A549 (cell line): ENCODE results near the gene GOLGA6B. TPM values are rescaled to one million over a fixed set of nuclear protein-coding genes. Genes with fewer than 3 reads are reported as not detected.
"Not testable (repeated sequence)": the region's sequence is repeated elsewhere in the genome, so short reads cannot be mapped to it uniquely, and the experiment has no call there.

Experiments used
- ATAC-seq, 2 experiments: fragments of 200-7000 bp in 1 of 2; fragments of >200 bp in 1 of 2; cut with Nextera tagmentation in 1 of 2; cut with Tn5 transposase in 1 of 2; 3 replicates each; pipeline versions ENCODE4 v1.8.0 to v1.9.1; 2018 to 2020; ENCODE audit warnings: mild to moderate bottlenecking in 1 of 2, moderate library complexity in 1 of 2
- CTCF ChIA-PET: fragments of 300-600 bp; sonication (Branson Sonifier 250); formaldehyde crosslinking; extraction: SDS; loops from one replicate; lab custom pipeline; 2021; ENCODE audit warnings: antibody characterized with exemption, inconsistent platforms; lab: Yijun Ruan, JAX
- POLR2A ChIA-PET: fragments of 350-600 bp; formaldehyde crosslinking; extraction: SDS; loops from one replicate; lab custom pipeline; 2021; ENCODE audit warnings: antibody characterized with exemption, inconsistent platforms; lab: Yijun Ruan, JAX
- DNase-seq, 2 experiments: peaks; one replicate each; pipeline versions ENCODE4 v3.0.0 to v3.0.0-alpha.2; 2011 to 2016; ENCODE audit warnings: low read depth in 1 of 2, low spot score in 1 of 2
- FAIRE-seq: peaks from 2 replicates; lab custom pipeline; 2011; peaks lifted over from hg19 to GRCh38; lab: Jason Lieb, UNC
- H3K27ac ChIP-seq, 2 experiments: fragments of >200 bp; sonication (Bioruptor Twin); formaldehyde crosslinking; 3 replicates each; pipeline ENCODE4 v1.5.1; 2016 to 2017
- H3K4me1 ChIP-seq: fragments of >200 bp; sonication (Bioruptor Twin); formaldehyde crosslinking; 3 replicates; pipeline ENCODE4 v1.6.1; 2016
- H3K4me2 ChIP-seq: fragments of >200 bp; sonication (Bioruptor Twin); formaldehyde crosslinking; 3 replicates; pipeline ENCODE4 v1.6.1; 2016
- H3K4me3 ChIP-seq: fragments of >200 bp; sonication (Bioruptor Twin); formaldehyde crosslinking; 3 replicates; pipeline ENCODE4 v1.5.1; 2016
- H3K9me3 ChIP-seq: fragments of >200 bp; sonication (Bioruptor Twin); formaldehyde crosslinking; 3 replicates; pipeline ENCODE4 v1.6.1; 2016
- BHLHE40 ChIP-seq: IDR thresholded peaks from 2 replicates; pipeline ENCODE4 v1.6.1; 2012; ENCODE audit warnings: low read depth, low read length, inconsistent platforms
- EHMT2 ChIP-seq: fragments of 200-600 bp; sonication (generic); IDR thresholded peaks from 2 replicates; pipeline ENCODE4 v1.6.1; 2016; ENCODE audit warnings: antibody characterized with exemption, low read depth, mild to moderate bottlenecking, moderate library complexity
- EP300 ChIP-seq, 2 experiments: fragments of >200 bp; sonication (Bioruptor Twin); formaldehyde crosslinking; IDR thresholded peaks; 2 replicates in 1 of 2; 3 replicates in 1 of 2; pipeline ENCODE4 v1.6.1; 2016 to 2017
- FOSB ChIP-seq: fragments of 250-450 bp; sonication (Bioruptor Pico); IDR thresholded peaks from 2 replicates; pipeline ENCODE4 v1.5.0; 2020; ENCODE audit warnings: mild to moderate bottlenecking, moderate library complexity
- FOSL2 ChIP-seq, 2 experiments: fragments of 450-650 bp in 1 of 2; fragments of >200 bp in 1 of 2; sonication (Bioruptor Twin) in 1 of 2; formaldehyde crosslinking; IDR thresholded peaks; 2 replicates each; pipeline versions ENCODE4 v1.5.0 to v1.6.1; 2016 to 2020; ENCODE audit warnings: mild to moderate bottlenecking in 1 of 2, moderate library complexity in 1 of 2
- HOXA7 ChIP-seq: fragments of 250-450 bp; sonication (Bioruptor Pico); IDR thresholded peaks from 2 replicates; pipeline ENCODE4 v1.5.0; 2020; ENCODE audit warnings: mild to moderate bottlenecking, moderate library complexity
- HOXB5 ChIP-seq: fragments of 250-450 bp; sonication (Bioruptor Pico); IDR thresholded peaks from 2 replicates; pipeline ENCODE4 v1.5.0; 2020; ENCODE audit warnings: mild to moderate bottlenecking, moderate library complexity
- JUNB ChIP-seq: fragments of >200 bp; sonication (Bioruptor Twin); formaldehyde crosslinking; IDR thresholded peaks from 2 replicates; pipeline ENCODE4 v1.6.1; 2016
- KDM1A ChIP-seq: fragments of 200-600 bp; sonication (generic); IDR thresholded peaks from 2 replicates; pipeline ENCODE4 v1.6.1; 2016; ENCODE audit warnings: low read depth, mild to moderate bottlenecking
- PHF8 ChIP-seq: fragments of 200-600 bp; sonication (generic); IDR thresholded peaks from 2 replicates; pipeline ENCODE4 v1.6.1; 2016; ENCODE audit warnings: low read depth, mild to moderate bottlenecking, antibody characterized with exemption, moderate library complexity, borderline replicate concordance
- POLR2AphosphoS2 ChIP-seq: conservative IDR thresholded peaks from 2 replicates; pipeline ENCODE4 v1.6.1; 2012; ENCODE audit warnings: low read length, improper control_type of control experiment, inconsistent platforms
- RNF2 ChIP-seq: fragments of 200-600 bp; sonication (generic); IDR thresholded peaks from 2 replicates; pipeline ENCODE4 v1.6.1; 2016; ENCODE audit warnings: low read depth, mild to moderate bottlenecking, antibody characterized with exemption, moderate library complexity, borderline replicate concordance
- SREBF2 ChIP-seq: fragments of 450-650 bp; IDR thresholded peaks from 2 replicates; pipeline ENCODE4 v1.6.1; 2014; ENCODE audit warnings: mild to moderate bottlenecking, moderate library complexity
- TP53 ChIP-seq: fragments of 250-450 bp; sonication (Bioruptor Pico); IDR thresholded peaks from 2 replicates; pipeline ENCODE4 v1.5.0; 2021; ENCODE audit warnings: mild to moderate bottlenecking, moderate library complexity
- ZC3H11A ChIP-seq: fragments of 450-650 bp; IDR thresholded peaks from 2 replicates; pipeline ENCODE4 v1.6.1; 2014; ENCODE audit warnings: antibody characterized with exemption, mild to moderate bottlenecking
- WGBS: methylation state at CpG from one replicate; pipeline ENCODE4 v1.1.6; 2017; ENCODE audit errors: missing lambda C conversion rate; 5-methylcytosine and 5-hydroxymethylcytosine counted together
- polyA plus RNA-seq, 4 experiments: library from polyadenylated mRNA; depleted of rRNA in 3 of 4; stranded (reverse); fragments of >200 nt; fragmentation: RNase III in 1 of 4; extraction: RNeasy Plus Mini Kit Qiagen cat#74134 plus additional on column Dnase treatment in 1 of 4; gene quantifications; 2 replicates in 3 of 4; 3 replicates in 1 of 4; pipeline ENCODE4 v1.2.3, GENCODE V29; 2011 to 2017
- TF ChIP-seq, protein P1 (sequence below): fragments of 150-350 bp; IDR thresholded peaks from 2 replicates; pipeline ENCODE4 v1.6.1; 2014; ENCODE audit warnings: low read depth, mild to moderate bottlenecking, low read length
- TF ChIP-seq, protein P2 (sequence below): fragments of 250-450 bp; sonication (Bioruptor Pico); IDR thresholded peaks from 2 replicates; pipeline ENCODE4 v1.5.0; 2020; ENCODE audit warnings: low read depth, mild to moderate bottlenecking, moderate library complexity
- TF ChIP-seq, protein P3 (sequence below): IDR thresholded peaks from 2 replicates; pipeline ENCODE4 v1.6.1; 2012

The GOLGA6B gene
- polyA plus RNA-seq, 2 of the 4 experiments (the other 2 are of a cell fraction): not detected

DNA sequence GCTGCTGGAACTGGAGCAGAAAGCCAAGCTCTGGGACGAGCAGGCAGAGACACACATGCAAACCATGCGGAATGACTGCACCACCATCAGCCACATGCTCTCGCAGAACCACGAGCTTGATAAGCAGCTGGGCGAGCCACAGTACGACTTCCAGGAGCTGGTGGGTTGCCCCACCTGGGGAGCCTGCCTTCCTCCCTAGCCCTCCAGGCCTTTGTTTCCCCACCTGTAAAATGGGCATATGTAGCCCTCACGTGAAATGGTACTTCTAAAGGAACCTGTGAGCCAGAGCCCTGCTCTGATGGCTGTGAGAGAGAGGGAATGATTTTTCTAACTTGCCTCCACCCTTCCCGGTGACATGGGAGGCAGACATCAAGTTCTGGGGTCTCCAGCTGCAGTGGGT lies 44.6 kb upstream of the GOLGA6B start (continued):
- TF ChIP-seq, protein P1, sequence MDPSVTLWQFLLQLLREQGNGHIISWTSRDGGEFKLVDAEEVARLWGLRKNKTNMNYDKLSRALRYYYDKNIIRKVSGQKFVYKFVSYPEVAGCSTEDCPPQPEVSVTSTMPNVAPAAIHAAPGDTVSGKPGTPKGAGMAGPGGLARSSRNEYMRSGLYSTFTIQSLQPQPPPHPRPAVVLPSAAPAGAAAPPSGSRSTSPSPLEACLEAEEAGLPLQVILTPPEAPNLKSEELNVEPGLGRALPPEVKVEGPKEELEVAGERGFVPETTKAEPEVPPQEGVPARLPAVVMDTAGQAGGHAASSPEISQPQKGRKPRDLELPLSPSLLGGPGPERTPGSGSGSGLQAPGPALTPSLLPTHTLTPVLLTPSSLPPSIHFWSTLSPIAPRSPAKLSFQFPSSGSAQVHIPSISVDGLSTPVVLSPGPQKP: no peak
- TF ChIP-seq POLR2AphosphoS2: no peak
- no peak for TF ChIP-seq EHMT2

DNA sequence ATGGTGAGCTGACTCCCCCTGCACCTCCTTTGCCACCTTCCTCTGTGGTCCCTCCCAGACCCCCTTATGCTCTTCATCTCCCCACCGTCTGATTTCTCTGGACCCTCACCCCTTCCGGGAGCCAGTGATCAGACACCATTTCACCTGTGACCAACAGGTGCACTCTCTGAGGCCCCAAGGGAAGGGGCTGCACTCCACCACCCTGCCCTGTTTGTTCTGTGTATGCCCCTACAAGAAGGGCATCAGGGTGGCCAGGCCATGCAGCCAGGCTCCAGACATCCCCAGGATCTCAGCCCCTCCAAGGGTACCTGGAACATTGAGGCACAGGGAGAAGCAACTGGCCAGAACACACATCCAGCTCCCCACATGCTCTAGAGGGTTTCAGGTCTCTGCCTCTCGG lies 42.2 kb upstream of the GOLGA6B start:
- H3K4me1 ChIP-seq, FAIRE-seq, H3K4me3 ChIP-seq, ATAC-seq, H3K4me2 ChIP-seq, POLR2A ChIA-PET, DNase-seq, H3K9me3 ChIP-seq, H3K27ac ChIP-seq: not testable (repeated sequence)
- CTCF ChIA-PET: interaction anchor here (1.0 to 5.5 kb wide), 2 partner anchors 12 to 59 kb away, joined by 3 to 43 read pairs; no protein-coding TSS in a partner anchor
- WGBS: 65% methylated on average over 3 of the region's 3 CpGs

DNA sequence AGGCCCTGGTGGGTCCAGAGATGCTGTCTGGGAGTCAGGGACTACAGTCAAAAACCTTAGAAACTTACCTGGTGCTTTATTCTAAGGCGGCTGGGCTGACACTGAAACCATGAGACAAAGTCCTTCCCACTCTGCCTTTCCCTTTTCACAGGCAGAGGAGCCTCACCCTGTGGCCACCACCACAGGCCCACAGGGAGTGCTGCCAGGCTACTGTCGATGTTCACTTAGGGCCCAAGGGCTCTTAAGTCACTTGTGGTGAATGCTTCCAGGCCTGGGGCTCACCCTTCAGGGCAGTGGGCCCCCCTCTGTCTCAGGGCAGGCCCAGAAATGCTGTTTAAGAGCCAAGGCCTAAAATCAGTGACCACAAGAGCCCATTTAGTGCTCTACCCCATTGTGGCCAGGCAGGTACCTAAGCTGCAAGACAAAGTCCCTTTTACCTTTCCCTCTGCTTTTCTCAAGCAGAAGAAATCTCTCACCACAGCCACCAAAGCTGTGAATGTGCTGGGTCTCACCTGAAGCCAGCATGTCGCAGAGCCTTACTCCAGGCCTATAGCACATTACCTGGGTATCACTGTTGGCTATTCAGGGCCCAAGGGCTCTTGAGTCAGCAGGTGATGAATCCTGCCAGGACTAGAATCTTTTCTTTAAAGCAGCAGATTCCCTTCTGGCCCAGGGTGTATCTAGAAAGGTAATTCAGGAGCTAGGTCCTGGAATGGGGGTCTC lies 39.5 kb upstream of the GOLGA6B start:
- FAIRE-seq (no peak), DNase-seq (no peak), ATAC-seq (no peak; a peak in 1 of 6 replicates)
- Histone ChIP-seq H3K9me3 (no peaks in the 10 kb centered on the region), H3K4me3 (no peak overlapping the region), H3K4me2 (no peak overlapping the region), H3K27ac (no peak overlapping the region), H3K4me1 (no peaks in the 10 kb centered on the region)
- POLR2A ChIA-PET: no interaction called here
- TF ChIP-seq RNF2 (no peak), EP300 (IDR thresholded peaks at IDR 0.05) (no peak), ZC3H11A (no peak), FOSL2 (IDR thresholded peaks at IDR 0.05) (no peak), FOSL2 (CRISPR knock-in tag; IDR thresholded peaks at IDR 0.05) (no peak), SREBF2 (no peak), PHF8 (no peak), EHMT2 (no peak), HOXA7 (no peak), HOXB5 (CRISPR knock-in tag) (no peak), TP53 (CRISPR knock-in tag) (no peak), FOSB (CRISPR knock-in tag) (no peak), JUNB (no peak), BHLHE40 (no peak), KDM1A (no peak)
- TF ChIP-seq, protein P2, sequence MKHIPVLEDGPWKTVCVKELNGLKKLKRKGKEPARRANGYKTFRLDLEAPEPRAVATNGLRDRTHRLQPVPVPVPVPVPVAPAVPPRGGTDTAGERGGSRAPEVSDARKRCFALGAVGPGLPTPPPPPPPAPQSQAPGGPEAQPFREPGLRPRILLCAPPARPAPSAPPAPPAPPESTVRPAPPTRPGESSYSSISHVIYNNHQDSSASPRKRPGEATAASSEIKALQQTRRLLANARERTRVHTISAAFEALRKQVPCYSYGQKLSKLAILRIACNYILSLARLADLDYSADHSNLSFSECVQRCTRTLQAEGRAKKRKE (CRISPR knock-in tag): no peak
- TF ChIP-seq, protein P3, sequence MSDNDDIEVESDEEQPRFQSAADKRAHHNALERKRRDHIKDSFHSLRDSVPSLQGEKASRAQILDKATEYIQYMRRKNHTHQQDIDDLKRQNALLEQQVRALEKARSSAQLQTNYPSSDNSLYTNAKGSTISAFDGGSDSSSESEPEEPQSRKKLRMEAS: no peak
- WGBS: 59% methylated on average over 3 of the region's 3 CpGs
- CTCF ChIA-PET: interaction anchor here (0.7 to 5.7 kb wide), 3 partner anchors 12 to 15 kb away, joined by 3 to 32 read pairs (median 3); no protein-coding TSS in a partner anchor

DNA sequence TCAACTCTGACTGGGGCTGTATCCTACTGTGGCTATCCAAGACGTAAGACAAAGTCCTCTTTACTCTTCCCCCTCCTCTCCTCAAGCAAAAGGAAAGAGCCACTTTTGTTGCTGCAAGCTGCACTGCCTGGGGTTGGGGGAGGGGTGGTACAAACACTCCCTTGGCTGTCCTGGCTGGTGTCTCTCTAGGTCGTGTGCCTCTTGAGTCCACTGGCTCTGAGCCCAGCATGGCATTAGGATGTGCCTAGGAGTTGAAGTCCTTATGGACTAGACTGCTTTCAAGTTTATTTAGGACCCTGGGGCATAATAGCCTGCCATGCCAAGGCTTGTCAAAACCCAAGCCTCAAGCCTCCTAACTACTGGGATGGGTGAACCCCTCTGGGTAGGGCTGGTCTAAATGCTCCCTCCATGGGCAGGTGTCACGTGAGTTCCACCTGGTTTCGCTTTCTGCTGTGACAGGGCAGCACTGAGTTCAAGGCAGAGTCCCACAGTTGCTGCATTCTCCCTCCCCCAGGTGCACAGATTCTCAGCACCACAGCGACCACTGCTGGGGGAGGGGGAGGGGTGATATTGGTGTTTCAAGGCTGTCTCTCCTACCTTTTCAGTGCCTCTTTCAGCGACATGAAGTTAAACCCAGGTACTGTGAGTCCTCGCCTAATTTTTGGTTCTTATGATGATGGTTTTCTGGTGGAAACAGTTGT lies 38.8 kb upstream of the GOLGA6B start:
- H3K9me3 ChIP-seq, H3K27ac ChIP-seq, POLR2A ChIA-PET, ATAC-seq, H3K4me3 ChIP-seq, H3K4me2 ChIP-seq, DNase-seq, FAIRE-seq, H3K4me1 ChIP-seq: not testable (repeated sequence)
- CTCF ChIA-PET: interaction anchor here (0.7 to 5.7 kb wide), 2 partner anchors 14 to 15 kb away, joined by 3 to 32 read pairs; no protein-coding TSS in a partner anchor
- 55% methylated on average over 6 of the region's 7 CpGs for WGBS
